Daoy (cell line): ENCODE data around the gene NALCN. TPM values are rescaled to one million over a fixed set of nuclear protein-coding genes. Genes with fewer than 3 reads are reported as not detected.

Experiments
- DNase-seq: peaks from one replicate; pipeline ENCODE4 v3.0.0-alpha.2; 2015; ENCODE audit warnings: low read depth
- total RNA-seq: library from RNA; depleted of rRNA; stranded (reverse); fragments of >200 nt; shearing (Covaris generic); gene quantifications from 2 replicates; pipeline ENCODE4 v1.2.3, GENCODE V29; 2014

NALCN gene
- total RNA-seq, 1 experiment from 2014 or later: not detected

GRCh38 chr13:101123028-101123427 is 293.3 kb downstream of the NALCN start:
- DNase-seq: no peak

GRCh38 chr13:101121608-101122007 is 294.7 kb downstream of the NALCN start:
- DNase-seq: no peak

- no peak for DNase-seq
These were observed 296.3 kb downstream of the NALCN start for GRCh38 chr13:101120007-101120406.

GRCh38 chr13:101116826-101117225 is 299.5 kb downstream of the NALCN start:
- DNase-seq: no peak

GRCh38 chr13:101116341-101116740 is 300.0 kb downstream of the NALCN start:
- DNase-seq: no peak

GRCh38 chr13:101115762-101116171 is 300.5 kb downstream of the NALCN start:
- no peak for DNase-seq

- no peak for DNase-seq
These were observed 304.4 kb downstream of the NALCN start for GRCh38 chr13:101111894-101112293.

GRCh38 chr13:101109005-101109404 is 307.3 kb downstream of the NALCN start:
- DNase-seq: no peak

- peak; percentile 2 for DNase-seq
These were observed 317.4 kb downstream of the NALCN start for GRCh38 chr13:101098873-101099272.

- no peak for DNase-seq
These were observed 323.3 kb downstream of the NALCN start for GRCh38 chr13:101092985-101093384.

GRCh38 chr13:101090287-101090686 is 326.0 kb downstream of the NALCN start:
- DNase-seq: no peak

GRCh38 chr13:101085551-101085950 is 330.8 kb downstream of the NALCN start:
- DNase-seq: no peak

- DNase-seq: no peak
These were observed 333.9 kb downstream of the NALCN start for GRCh38 chr13:101082441-101082840.

GRCh38 chr13:101080616-101081015 is 335.7 kb downstream of the NALCN start:
- no peak for DNase-seq

- DNase-seq: peak; percentile 25
These were observed 351.0 kb downstream of the NALCN start for GRCh38 chr13:101065329-101065728.

- no peak for DNase-seq
These were observed 356.5 kb downstream of the NALCN start for GRCh38 chr13:101059793-101060192.

GRCh38 chr13:101058841-101059240 is 357.5 kb downstream of the NALCN start:
- no peak for DNase-seq

GRCh38 chr13:101053301-101054093 is 362.8 kb downstream of the NALCN start:
- no peak for DNase-seq

- DNase-seq: no peak
These were observed 367.0 kb downstream of the NALCN start for GRCh38 chr13:101049166-101049850.

- DNase-seq: no peak
These were observed 379.8 kb downstream of the NALCN start for GRCh38 chr13:101036546-101036945.

- no peak for DNase-seq
These were observed 381.1 kb downstream of the NALCN start for GRCh38 chr13:101035119-101035620.

GRCh38 chr13:101026736-101027398 is 389.4 kb downstream of the NALCN start:
- DNase-seq: no peak
